Measurements from ENCODE around the gene BCDIN3D. TPM values are rescaled to one million over a fixed set of nuclear protein-coding genes. Genes with fewer than 3 reads are reported as not detected.

The BCDIN3D gene
- total RNA-seq, 1 experiment from 2014 or later = 3.3 TPM

- Histone ChIP-seq H4K8ac (replicated peaks; ENCODE audit: insufficient read length, low read depth, low read length) (no peak overlapping the region), H4K20me1 (ENCODE audit: control insufficient read depth, insufficient read depth, insufficient read length) (no peaks in the 10 kb centered on the region), H3K79me2 (ENCODE audit: insufficient read depth, low read length) (no peaks in the 10 kb centered on the region), H3T11ph (ENCODE audit: low read length) (no peak overlapping the region), H2BK12ac (ENCODE audit: insufficient read length, low read depth, low read length) (no peak overlapping the region), H3K9me3 (ENCODE audit: control insufficient read depth, low read depth, low read length) (no peaks in the 10 kb centered on the region), H2BK20ac (ENCODE audit: low read depth, low read length, poor library complexity, severe bottlenecking) (no peak overlapping the region), H3K27me3 (ENCODE audit: insufficient read depth, low read length) (no peaks in the 10 kb centered on the region; the same call in 1 of the 2 replicates), H3K4ac (ENCODE audit: low read depth, low read length) (no peak overlapping the region), H3K14ac (ENCODE audit: insufficient read depth, low read length) (no peak overlapping the region), H4K91ac (ENCODE audit: insufficient read length, low read depth, low read length) (no peak overlapping the region), H2BK15ac (ENCODE audit: low read depth, low read length) (no peak overlapping the region), H2AFZ (ENCODE audit: low read length) (no peak overlapping the region), H2AK5ac (ENCODE audit: insufficient read length, low read length) (no peak overlapping the region), H2BK120ac (ENCODE audit: low read depth, low read length, poor library complexity, severe bottlenecking) (no peak overlapping the region), H3K23me2 (ENCODE audit: insufficient read length, low read depth, low read length, poor library complexity, severe bottlenecking) (no peaks in the 10 kb centered on the region), H4K5ac (ENCODE audit: insufficient read length, low read depth, low read length) (no peak overlapping the region), H3K23ac (ENCODE audit: insufficient read length, low read depth, low read length) (no peak overlapping the region), H3K9ac (ENCODE audit: extremely low read depth, insufficient read length, low read length) (no peak overlapping the region), H3K27ac (ENCODE audit: insufficient read length, low read depth, low read length) (no peak overlapping the region), H3K56ac (ENCODE audit: insufficient read length, low read depth, low read length) (no peak overlapping the region), H3K4me2 (ENCODE audit: insufficient read depth, insufficient read length, low read length) (no peak overlapping the region), H3K18ac (ENCODE audit: insufficient read length, low read depth, low read length) (no peak overlapping the region), H2BK5ac (ENCODE audit: insufficient read length, low read length) (no peak overlapping the region), H3K4me1 (ENCODE audit: insufficient read depth, low read length) (no peaks in the 10 kb centered on the region), H3K79me1 (ENCODE audit: insufficient read depth, low read depth, low read length, poor library complexity, severe bottlenecking) (no peaks in the 10 kb centered on the region)
- WGBS (ENCODE audit: extremely low coverage, insufficient read length, low lambda C conversion rate) = no CpG with 5 or more reads among the region's 9 CpGs
- DNase-seq = no peak
- Mint-ChIP-seq H3K27ac (no peak overlapping the region; a peak in 1 of 7 replicates), H3K27me3 (ENCODE audit: low read depth) (no peaks in the 10 kb centered on the region; the same call in 1 of the 2 replicates), H3K4me1 (peaks cover 0 to 2% of the 10 kb centered on the region in 2 experiments; a peak in 1 of 4 replicates), H3K4me3 (no peak overlapping the region), H3K9me3 (peaks cover 24 to 26% of the 10 kb centered on the region in 2 experiments), H3K36me3 (ENCODE audit: insufficient read depth in 1 of 3, low read depth in 3 of 3) (peaks cover 0 to 2% (median 0%) of the 10 kb centered on the region in 3 experiments; a peak in 2 of 7 replicates)
- no peak for TF ChIP-seq CTCF (conservative IDR thresholded peaks at IDR 0.05)
These were observed 32.3 kb upstream of the BCDIN3D start for GRCh38 chr12:49875115-49875720.
